ENCODE measurements around the gene CLDN15.

DNA sequence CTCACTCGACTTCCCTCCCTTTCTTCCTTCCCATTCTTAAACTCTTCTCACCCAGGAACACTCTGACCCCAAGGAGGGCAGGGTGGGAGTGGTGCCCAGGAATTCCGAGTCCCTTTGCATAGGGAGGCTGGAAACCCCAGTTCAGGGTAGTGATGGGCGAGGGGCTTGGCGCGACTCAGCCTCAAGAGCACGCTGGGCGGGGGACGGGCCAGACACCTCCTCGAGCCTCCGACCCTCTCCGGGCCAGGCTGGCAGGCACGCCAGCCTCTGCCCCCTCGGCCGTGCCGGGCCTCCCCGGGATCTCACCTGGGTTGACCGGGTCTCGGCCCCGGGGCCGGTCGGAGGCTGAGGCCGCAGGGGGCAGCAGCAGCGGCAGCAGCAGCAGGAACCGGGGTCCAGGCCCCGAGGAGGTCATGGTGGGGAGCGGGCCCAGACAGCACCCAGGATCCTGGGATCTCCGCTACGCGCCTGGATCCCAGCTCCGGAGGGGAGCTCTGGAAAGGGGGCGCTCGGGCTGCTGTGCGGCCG is 20.7 kb downstream of the CLDN15 start:
- TF ChIP-seq, protein P1, sequence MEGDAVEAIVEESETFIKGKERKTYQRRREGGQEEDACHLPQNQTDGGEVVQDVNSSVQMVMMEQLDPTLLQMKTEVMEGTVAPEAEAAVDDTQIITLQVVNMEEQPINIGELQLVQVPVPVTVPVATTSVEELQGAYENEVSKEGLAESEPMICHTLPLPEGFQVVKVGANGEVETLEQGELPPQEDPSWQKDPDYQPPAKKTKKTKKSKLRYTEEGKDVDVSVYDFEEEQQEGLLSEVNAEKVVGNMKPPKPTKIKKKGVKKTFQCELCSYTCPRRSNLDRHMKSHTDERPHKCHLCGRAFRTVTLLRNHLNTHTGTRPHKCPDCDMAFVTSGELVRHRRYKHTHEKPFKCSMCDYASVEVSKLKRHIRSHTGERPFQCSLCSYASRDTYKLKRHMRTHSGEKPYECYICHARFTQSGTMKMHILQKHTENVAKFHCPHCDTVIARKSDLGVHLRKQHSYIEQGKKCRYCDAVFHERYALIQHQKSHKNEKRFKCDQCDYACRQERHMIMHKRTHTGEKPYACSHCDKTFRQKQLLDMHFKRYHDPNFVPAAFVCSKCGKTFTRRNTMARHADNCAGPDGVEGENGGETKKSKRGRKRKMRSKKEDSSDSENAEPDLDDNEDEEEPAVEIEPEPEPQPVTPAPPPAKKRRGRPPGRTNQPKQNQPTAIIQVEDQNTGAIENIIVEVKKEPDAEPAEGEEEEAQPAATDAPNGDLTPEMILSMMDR (IDR thresholded peaks at IDR 0.05) = no peak
- no peak for TF ChIP-seq POLR2A (IDR thresholded peaks at IDR 0.05)
